Activated T-helper 1 cell treated with anti-CD3 and anti-CD28 coated beads, Interleukin-12 subunit alpha, Interleukin-12 subunit beta, Interleukin-2, Interleukin-4 antibody, amounts not matched to agents 30 ng/mL and 10 ng/mL and 1 ng/mL, durations not matched to agents 14 hours and 24 hours and 36 hours (primary cell): ENCODE results near the gene FBXO11. TPM values are rescaled to one million over a fixed set of nuclear protein-coding genes. Genes with fewer than 3 reads are reported as not detected.

Experiments
- DNase-seq: peaks from one replicate; pipeline ENCODE4 v3.0.0; 2021; ENCODE audit warnings: low spot score
- H3K27ac Mint-ChIP-seq: one replicate; pipeline ENCODE4 v1.8.0; 2021; ENCODE audit warnings: mild to moderate bottlenecking, mixed read lengths
- H3K27me3 Mint-ChIP-seq: one replicate; pipeline ENCODE4 v1.8.0; 2022; ENCODE audit warnings: mild to moderate bottlenecking, moderate library complexity, mixed read lengths; ENCODE audit not compliant: insufficient read depth
- H3K36me3 Mint-ChIP-seq: one replicate; pipeline ENCODE4 v1.8.0; 2021; ENCODE audit warnings: low read depth, mixed read lengths
- H3K4me1 Mint-ChIP-seq: one replicate; pipeline ENCODE4 v1.8.0; 2021; ENCODE audit warnings: low read depth, mixed read lengths
- H3K4me3 Mint-ChIP-seq: one replicate; pipeline ENCODE4 v1.8.0; 2021; ENCODE audit warnings: mild to moderate bottlenecking, moderate library complexity, mixed read lengths
- H3K9me3 Mint-ChIP-seq: one replicate; pipeline ENCODE4 v1.8.0; 2021; ENCODE audit warnings: mixed read lengths
- intact Hi-C: fragments of 100-400 bp; cut with micrococcal nuclease; formaldehyde crosslinking; loops from one replicate; pipeline ENCODE4 v1.15.1; 2024
- total RNA-seq: library from RNA; stranded (reverse); gene quantifications from 2 replicates; pipeline ENCODE4 v1.2.3, GENCODE V29; 2022

The FBXO11 gene
- total RNA-seq, 1 donor from 2014 or later, result 56.1 TPM

GRCh38 chr2:47891369-47892337 lies 14.6 kb downstream of the FBXO11 start:
- Mint-ChIP-seq H3K9me3 (no peaks in the 10 kb centered on the region), H3K27me3 (no peaks in the 10 kb centered on the region), H3K4me1 (peaks cover 48% of the 10 kb centered on the region), H3K4me3 (no peak overlapping the region), H3K36me3 (peaks cover 18% of the 10 kb centered on the region), H3K27ac (no peak overlapping the region)
- no peak for DNase-seq
- intact Hi-C loops, result no loop called here

DNA sequence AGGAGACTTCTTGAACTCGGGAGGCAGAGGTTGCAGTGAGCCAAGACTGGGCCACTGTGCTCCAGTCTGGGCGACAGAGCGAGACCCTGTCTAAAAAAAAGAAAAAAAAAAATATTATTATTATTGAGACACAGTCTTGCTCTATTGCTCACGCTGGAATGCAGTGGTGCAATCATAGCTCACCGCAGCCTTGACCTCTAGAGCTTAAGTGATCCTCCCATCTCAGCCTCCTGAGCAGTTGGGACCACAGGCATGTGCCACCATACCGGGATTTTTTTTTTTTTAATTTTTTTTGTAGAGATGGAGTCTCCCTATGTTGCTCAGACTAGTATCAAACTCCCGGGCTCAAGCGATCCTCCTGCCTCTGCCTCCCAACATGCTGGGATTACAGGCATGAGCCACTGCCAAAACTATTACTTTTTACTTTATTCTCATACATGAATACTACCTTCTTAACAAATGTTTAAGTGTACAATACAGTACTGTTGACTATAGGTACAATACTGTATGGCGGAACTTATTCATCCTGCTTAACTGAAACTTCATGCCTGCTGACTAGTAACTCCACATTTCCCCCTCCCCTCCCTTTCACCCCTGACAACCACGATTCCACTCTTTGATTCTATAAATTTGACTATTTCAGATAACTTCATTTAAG lies 15.5 kb downstream of the FBXO11 start:
- Mint-ChIP-seq H3K27ac (no peak overlapping the region), H3K9me3 (no peaks in the 10 kb centered on the region), H3K4me1 (peaks cover 40% of the 10 kb centered on the region), H3K4me3 (no peak overlapping the region), H3K36me3 (peaks cover 16% of the 10 kb centered on the region), H3K27me3 (no peaks in the 10 kb centered on the region)
- intact Hi-C loops, result no loop called here
- DNase-seq, result no peak

DNA sequence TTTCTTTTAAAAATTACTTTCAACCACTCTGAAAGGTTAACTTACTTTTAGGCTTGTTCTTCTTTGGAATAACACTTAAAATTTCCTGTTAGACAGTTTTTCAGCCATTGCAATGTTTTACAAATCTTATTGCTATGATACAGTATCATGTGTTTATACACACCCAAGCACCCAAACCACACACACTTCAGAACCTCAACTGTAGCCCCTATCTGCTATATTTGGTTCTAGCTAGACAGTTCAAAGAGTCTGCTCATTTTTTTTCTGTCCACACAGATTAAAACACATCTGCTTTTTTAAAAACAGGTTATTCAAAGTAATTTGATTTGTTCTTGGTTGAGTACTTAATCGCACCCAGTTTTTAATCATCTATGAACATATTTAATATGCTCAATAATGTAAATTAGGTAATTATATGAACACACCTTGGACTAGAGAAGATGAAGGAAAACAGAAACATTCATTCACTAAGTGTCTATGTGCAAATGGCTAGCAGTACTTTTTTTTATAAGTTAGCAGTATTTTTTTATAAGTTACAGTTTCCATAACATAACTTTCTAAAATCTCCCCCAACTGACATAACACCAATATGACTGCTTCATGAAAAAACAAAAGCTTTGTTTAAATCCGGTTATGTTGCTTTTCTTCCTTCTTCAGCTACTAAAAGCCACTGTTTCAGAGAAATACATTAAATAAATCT lies 17.6 kb downstream of the FBXO11 start:
- Mint-ChIP-seq H3K9me3 (peaks cover 4% of the 10 kb centered on the region), H3K4me3 (no peak overlapping the region), H3K4me1 (peaks cover 38% of the 10 kb centered on the region), H3K27ac (peak overlapping the region; percentile 29), H3K27me3 (no peaks in the 10 kb centered on the region), H3K36me3 (peaks cover 23% of the 10 kb centered on the region)
- no peak for DNase-seq
- intact Hi-C loops, result no loop called here

DNA sequence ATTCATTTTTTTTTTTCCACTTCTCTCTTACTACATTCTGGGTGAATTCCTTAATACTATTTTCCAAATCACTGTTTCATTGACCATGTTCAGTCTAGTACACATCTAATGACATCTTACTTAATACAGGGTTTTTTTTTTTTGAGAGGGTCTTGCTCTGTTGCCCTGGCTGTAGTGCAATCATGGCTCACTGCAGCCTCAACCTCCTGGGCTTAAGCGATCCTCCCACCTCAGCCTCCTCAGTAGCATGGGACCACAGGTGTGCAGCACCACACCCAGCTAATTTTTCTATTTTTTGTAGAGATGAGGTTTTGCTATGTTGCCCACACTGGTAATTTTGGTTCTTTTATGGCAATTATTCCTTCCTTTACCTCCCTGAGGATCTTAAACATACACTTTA lies 29.4 kb downstream of the FBXO11 start:
- Mint-ChIP-seq H3K4me3 (no peak overlapping the region), H3K4me1 (peaks cover 8% of the 10 kb centered on the region), H3K27ac (no peak overlapping the region), H3K9me3 (peaks cover under 1% of the 10 kb centered on the region), H3K36me3 (peaks cover 19% of the 10 kb centered on the region), H3K27me3 (no peaks in the 10 kb centered on the region)
- intact Hi-C loops, result no loop called here
- no peak for DNase-seq

DNA sequence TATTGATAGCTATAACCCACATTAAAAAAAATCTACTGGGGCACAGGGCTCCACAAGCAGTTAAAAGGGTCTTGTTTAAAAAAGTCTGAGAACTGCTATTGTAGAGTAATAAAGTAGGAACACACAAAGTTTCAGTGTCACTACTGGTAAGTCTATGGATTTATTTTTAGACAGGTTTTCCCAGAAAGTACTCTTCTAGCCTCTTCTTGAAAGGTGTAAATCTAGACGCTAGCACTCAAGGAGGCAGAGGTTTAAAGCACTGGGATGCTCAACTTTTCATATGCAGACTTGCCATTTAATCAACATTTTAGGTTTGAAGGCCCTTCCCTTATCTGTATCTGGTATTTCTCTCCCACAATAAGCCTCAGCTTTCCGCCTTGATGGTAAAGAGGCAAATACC lies 33.4 kb downstream of the FBXO11 start:
- Mint-ChIP-seq H3K4me3 (no peak overlapping the region), H3K27me3 (no peaks in the 10 kb centered on the region), H3K36me3 (peaks cover 27% of the 10 kb centered on the region), H3K27ac (no peak overlapping the region), H3K4me1 (peaks cover 42% of the 10 kb centered on the region), H3K9me3 (no peaks in the 10 kb centered on the region)
- DNase-seq, result no peak
- intact Hi-C loops, result no loop called here

DNA sequence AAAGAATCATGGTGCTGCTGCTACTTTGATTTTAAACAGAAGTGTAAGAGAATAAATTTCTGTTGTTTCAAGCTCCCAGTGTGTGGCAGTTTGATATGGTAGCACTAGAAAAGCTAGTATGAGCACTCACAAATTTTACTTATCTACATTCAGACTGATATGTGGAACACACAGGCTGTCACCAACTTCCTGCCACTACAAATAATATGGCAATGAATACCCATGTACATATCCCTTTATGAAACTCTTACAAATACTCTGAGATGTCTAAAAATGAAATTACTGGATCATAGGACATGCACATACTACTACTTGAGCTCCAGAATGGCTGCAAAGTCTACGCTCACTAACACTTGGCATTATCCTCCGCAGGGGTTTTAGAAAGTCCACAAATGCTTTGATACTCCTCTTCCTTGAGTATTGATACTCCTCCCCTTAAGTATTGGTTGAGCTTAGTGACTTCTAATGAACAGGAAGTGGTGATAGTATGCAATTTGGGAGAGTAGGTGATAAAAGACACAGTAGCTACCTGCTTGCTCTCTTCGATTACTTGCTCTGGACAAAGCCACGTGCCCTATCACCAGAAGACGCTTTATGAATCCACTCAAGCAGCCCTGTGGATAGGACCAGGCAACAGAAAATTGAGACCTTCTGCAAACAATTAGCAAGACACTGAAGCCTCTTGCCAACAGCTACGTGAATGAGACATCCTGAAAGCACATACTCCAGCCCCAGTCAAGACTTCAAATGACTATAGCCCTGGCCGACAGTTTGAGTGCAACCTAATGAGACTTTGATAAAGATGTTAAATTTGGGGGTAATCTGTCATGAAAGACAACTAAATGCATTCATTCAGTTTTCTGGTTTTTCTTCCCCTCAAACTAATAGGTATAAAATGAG lies 35.4 kb downstream of the FBXO11 start:
- Mint-ChIP-seq H3K9me3 (no peaks in the 10 kb centered on the region), H3K27me3 (no peaks in the 10 kb centered on the region), H3K4me3 (no peak overlapping the region), H3K36me3 (peaks cover 27% of the 10 kb centered on the region), H3K4me1 (peaks cover 51% of the 10 kb centered on the region), H3K27ac (no peak overlapping the region)
- no peak for DNase-seq
- intact Hi-C loops, result no loop called here

DNA sequence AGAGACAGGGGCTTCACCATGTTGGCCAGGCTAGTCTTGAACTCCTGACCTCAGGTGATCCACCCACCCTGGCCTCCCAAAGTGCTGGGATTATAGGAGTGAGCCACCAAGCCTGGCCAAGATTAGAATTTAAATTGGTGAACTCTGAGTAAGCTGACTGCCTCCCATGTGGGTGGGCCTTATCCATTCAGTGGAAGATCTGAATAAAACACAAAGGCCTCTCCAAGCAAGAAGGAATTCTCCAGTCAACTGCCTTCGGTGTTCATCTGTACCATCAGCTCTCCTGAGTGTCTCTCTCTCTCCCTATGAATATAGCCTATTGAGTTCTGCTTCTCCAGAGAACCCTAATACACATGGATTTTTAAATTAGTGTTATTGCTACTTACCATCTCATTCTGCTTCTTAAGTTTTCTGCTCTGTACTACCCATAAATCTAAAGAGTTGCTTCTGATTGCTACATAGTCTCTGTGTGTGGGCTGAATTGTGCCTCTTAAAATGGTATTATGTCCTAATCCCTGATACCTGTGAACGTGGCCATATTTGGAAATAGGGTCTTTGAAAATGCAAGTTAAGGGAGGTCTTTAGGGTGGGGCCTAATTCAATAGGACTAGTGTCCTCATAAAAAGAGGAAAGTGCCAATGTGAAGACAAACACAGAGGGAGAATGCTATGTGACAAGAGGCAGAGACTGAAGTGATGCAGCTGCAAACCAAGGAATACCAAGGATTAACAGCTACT lies 36.3 kb downstream of the FBXO11 start:
- H3K27ac Mint-ChIP-seq, result peak overlapping the region; percentile 10
- H3K9me3 Mint-ChIP-seq, result no peaks in the 10 kb centered on the region
- peaks cover 27% of the 10 kb centered on the region for H3K36me3 Mint-ChIP-seq
- DNase-seq, result no peak
- H3K4me3 Mint-ChIP-seq, result no peak overlapping the region
- H3K27me3 Mint-ChIP-seq, result no peaks in the 10 kb centered on the region
- intact Hi-C loops, result no loop called here
- peaks cover 60% of the 10 kb centered on the region for H3K4me1 Mint-ChIP-seq

GRCh38 chr2:47868611-47869352 lies 37.5 kb downstream of the FBXO11 start:
- intact Hi-C loops, result no loop called here
- DNase-seq, result no peak
- no peaks in the 10 kb centered on the region for H3K9me3 Mint-ChIP-seq
- no peaks in the 10 kb centered on the region for H3K27me3 Mint-ChIP-seq
- H3K27ac Mint-ChIP-seq, result no peak overlapping the region
- H3K4me1 Mint-ChIP-seq, result peaks cover 61% of the 10 kb centered on the region
- H3K36me3 Mint-ChIP-seq, result peaks cover 27% of the 10 kb centered on the region
- H3K4me3 Mint-ChIP-seq, result no peak overlapping the region

DNA sequence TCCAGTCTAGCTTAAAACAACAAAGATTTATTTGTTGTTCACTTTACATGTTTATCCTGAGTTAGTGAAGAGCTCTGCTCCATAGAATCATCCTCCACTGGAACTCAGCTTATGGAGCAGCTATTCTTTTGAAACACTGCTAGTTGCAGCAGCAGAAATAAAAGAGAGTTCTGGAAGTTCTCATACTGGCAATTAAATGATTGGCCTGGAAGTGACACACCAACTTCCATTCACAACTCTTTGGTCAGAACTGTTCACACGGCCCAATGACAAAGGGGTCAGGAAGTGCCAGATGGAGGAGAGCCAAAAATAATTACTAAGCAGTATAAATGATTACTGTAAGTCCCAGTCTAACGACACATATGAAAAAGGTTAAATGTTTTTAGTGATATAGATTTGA lies 39.1 kb downstream of the FBXO11 start:
- Mint-ChIP-seq H3K27me3 (no peaks in the 10 kb centered on the region), H3K9me3 (no peaks in the 10 kb centered on the region), H3K4me1 (peaks cover 55% of the 10 kb centered on the region), H3K36me3 (peaks cover 23% of the 10 kb centered on the region), H3K27ac (no peak overlapping the region), H3K4me3 (no peak overlapping the region)
- intact Hi-C loops, result no loop called here
- DNase-seq, result no peak

- H3K36me3 Mint-ChIP-seq, result peaks cover 10% of the 10 kb centered on the region
- no peak for DNase-seq
- no peaks in the 10 kb centered on the region for H3K27me3 Mint-ChIP-seq
- H3K4me1 Mint-ChIP-seq, result peaks cover 29% of the 10 kb centered on the region
- no peaks in the 10 kb centered on the region for H3K9me3 Mint-ChIP-seq
- H3K4me3 Mint-ChIP-seq, result no peak overlapping the region
- intact Hi-C loops, result no loop called here
- H3K27ac Mint-ChIP-seq, result no peak overlapping the region
Observed at GRCh38 chr2:47864566-47864965, 41.7 kb downstream of the FBXO11 start.

DNA sequence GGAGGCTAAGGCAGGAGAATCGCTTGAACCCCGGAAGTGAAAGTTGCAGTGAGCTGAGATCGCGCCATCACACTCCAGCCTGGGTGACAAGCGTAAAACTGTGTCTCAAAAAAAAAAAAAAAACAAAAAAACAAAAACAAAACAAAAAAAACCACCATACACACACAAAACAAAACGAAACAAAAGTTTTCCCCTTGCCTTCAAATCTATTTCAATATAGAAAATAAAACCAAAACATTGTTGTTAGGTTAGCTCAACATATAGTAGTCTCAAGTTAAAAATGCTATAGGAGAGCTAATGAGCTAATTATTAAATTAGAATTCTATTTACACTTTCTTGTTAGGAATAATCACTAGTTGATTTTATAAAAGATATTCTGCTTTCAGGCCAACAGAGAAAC lies 43.3 kb downstream of the FBXO11 start:
- DNase-seq, result no peak
- Mint-ChIP-seq H3K27ac (no peak overlapping the region), H3K27me3 (no peaks in the 10 kb centered on the region), H3K9me3 (no peaks in the 10 kb centered on the region), H3K4me3 (no peak overlapping the region), H3K36me3 (peaks cover 3% of the 10 kb centered on the region), H3K4me1 (peaks cover 19% of the 10 kb centered on the region)
- intact Hi-C loops, result no loop called here
